ENCODE data around the gene CHMP4A. TPM values are rescaled to one million over a fixed set of nuclear protein-coding genes. Genes with fewer than 3 reads are reported as not detected.
A peak's percentile ranks its signal among the peaks of the same experiment; 100 is the strongest.

Gene CHMP4A
- total RNA-seq, 1 experiment from 2014 or later, result 56.7 TPM

- TF ChIP-seq CTCF (conservative IDR thresholded peaks at IDR 0.05; ENCODE audit: low read depth, low read length) (no peak), EZH2 (IDR thresholded peaks at IDR 0.05; ENCODE audit: borderline replicate concordance, low read depth, low read length, poor library complexity, severe bottlenecking) (no peak)
- POLR2A ChIA-PET (ENCODE audit: low non-redundant PET), result no interaction called here
Measured at GRCh38 chr14:24171422-24172260, 41.6 kb downstream of the CHMP4A start, which contains the start of gene REC8. TSS of gene REC8 (plus strand) at chr14:24172080. CDS start at chr14:24172553, 473 bp downstream.

GRCh38 chr14:24167469-24168114 lies 45.7 kb downstream of the CHMP4A start:
- H3K4me3 ChIP-seq (ENCODE audit: low read depth, low read length, poor library complexity, severe bottlenecking), result no peak overlapping the region
- no peak for DNase-seq (ENCODE audit: low spot score)
- TF ChIP-seq CTCF (conservative IDR thresholded peaks at IDR 0.05; ENCODE audit: low read depth, low read length), result no peak
- H3K4me1 ChIP-seq (ENCODE audit: insufficient read depth, low read length, poor library complexity, severe bottlenecking), result no peaks in the 10 kb centered on the region
- intact Hi-C loops (cut with micrococcal nuclease; ENCODE audit: unreplicated experiment), result no loop called here
- peak overlapping the region; percentile 37 for H3K27ac ChIP-seq (ENCODE audit: low read depth, low read length, poor library complexity, severe bottlenecking)
- POLR2A ChIA-PET (ENCODE audit: low non-redundant PET), result no interaction called here
- H3K27me3 ChIP-seq (replicated peaks; ENCODE audit: insufficient read depth, low read depth, low read length, poor library complexity), result no peaks in the 10 kb centered on the region
- BruUV-seq (replicated peaks), result no TSS peak
- peaks cover 11% of the 10 kb centered on the region for H3K36me3 ChIP-seq (ENCODE audit: insufficient read depth, low read length, poor library complexity, severe bottlenecking)
- CTCF ChIA-PET, result no interaction called here
- H3K9me3 ChIP-seq (ENCODE audit: low read depth, low read length, poor library complexity, severe bottlenecking), result no peaks in the 10 kb centered on the region

More at GRCh38 chr14:24171422-24172260, 41.6 kb downstream of the CHMP4A start, which contains the start of gene REC8:
- no peaks in the 10 kb centered on the region for H3K27me3 ChIP-seq (replicated peaks; ENCODE audit: insufficient read depth, low read depth, low read length, poor library complexity)
- no peak for DNase-seq (ENCODE audit: low spot score)
- CTCF ChIA-PET, result no interaction called here
- no peak within 1 kb of the TSS for H3K27ac ChIP-seq (ENCODE audit: low read depth, low read length, poor library complexity, severe bottlenecking)
- no peak within 1 kb of the TSS for H3K4me3 ChIP-seq (ENCODE audit: low read depth, low read length, poor library complexity, severe bottlenecking)
- H3K9me3 ChIP-seq (ENCODE audit: low read depth, low read length, poor library complexity, severe bottlenecking), result no peaks in the 10 kb centered on the region
- intact Hi-C loops (cut with micrococcal nuclease; ENCODE audit: unreplicated experiment), result no loop called here
- H3K4me1 ChIP-seq (ENCODE audit: insufficient read depth, low read length, poor library complexity, severe bottlenecking), result no peaks in the 10 kb centered on the region
- H3K36me3 ChIP-seq (ENCODE audit: insufficient read depth, low read length, poor library complexity, severe bottlenecking), result no peaks in the 10 kb centered on the region
- no TSS peak for BruUV-seq (replicated peaks)

- H3K36me3 ChIP-seq (ENCODE audit: insufficient read depth, low read length, poor library complexity, severe bottlenecking), result peaks cover 12% of the 10 kb centered on the region
- DNase-seq (ENCODE audit: low spot score), result no peak
- H3K4me1 ChIP-seq (ENCODE audit: insufficient read depth, low read length, poor library complexity, severe bottlenecking), result peaks cover 8% of the 10 kb centered on the region
- POLR2A ChIA-PET (ENCODE audit: low non-redundant PET), result no interaction called here
- no peak overlapping the region for H3K27ac ChIP-seq (ENCODE audit: low read depth, low read length, poor library complexity, severe bottlenecking)
- H3K27me3 ChIP-seq (replicated peaks; ENCODE audit: insufficient read depth, low read depth, low read length, poor library complexity), result no peaks in the 10 kb centered on the region
- intact Hi-C loops (cut with micrococcal nuclease; ENCODE audit: unreplicated experiment), result no loop called here
- no peaks in the 10 kb centered on the region for H3K9me3 ChIP-seq (ENCODE audit: low read depth, low read length, poor library complexity, severe bottlenecking)
- BruUV-seq (replicated peaks), result no TSS peak
- H3K4me3 ChIP-seq (ENCODE audit: low read depth, low read length, poor library complexity, severe bottlenecking), result no peak overlapping the region
- TF ChIP-seq CTCF (conservative IDR thresholded peaks at IDR 0.05; ENCODE audit: low read depth, low read length) (no peak), EZH2 (IDR thresholded peaks at IDR 0.05; ENCODE audit: borderline replicate concordance, low read depth, low read length, poor library complexity, severe bottlenecking) (no peak)
- CTCF ChIA-PET, result no interaction called here
Measured at GRCh38 chr14:24165785-24166184, 47.5 kb downstream of the CHMP4A start.
